22Rv1 (cell line): ENCODE data around the gene ARHGEF6.

ENCODE experiments used
- CTCF ChIP-seq: fragments of 450-650 bp; IDR thresholded peaks from 2 replicates; pipeline ENCODE4 v1.5.1; 2017; ENCODE audit warnings: mild to moderate bottlenecking
- ZFX ChIP-seq: fragments of 450-650 bp; IDR thresholded peaks from 2 replicates; pipeline ENCODE4 v1.6.1; 2017; ENCODE audit warnings: antibody characterized with exemption, borderline replicate concordance

GRCh38 chrX:136689436-136689835, 91.3 kb downstream of the ARHGEF6 start:
- TF ChIP-seq CTCF (no peak), ZFX (no peak)
